IMR-90 (cell line): ENCODE measurements around the gene ELMO1. TPM values are rescaled to one million over a fixed set of nuclear protein-coding genes. Genes with fewer than 3 reads are reported as not detected.

Experiments
- ATAC-seq: fragments of 200-7000 bp; cut with Tn5 transposase; 2 replicates; pipeline ENCODE4 v1.9.1; 2020; ENCODE audit warnings: low read depth, mild to moderate bottlenecking, moderate library complexity
- BruUV-seq: library from RNA; stranded (reverse); fragments of 400-500 nt; replicated peaks from 2 replicates; lab custom pipeline; 2021; lab: Mats Ljungman, UMichigan
- CTCF ChIA-PET: fragments of 300-600 bp; formaldehyde crosslinking; extraction: SDS; loops from one replicate; lab custom pipeline; 2021; ENCODE audit warnings: antibody characterized with exemption; lab: Yijun Ruan, JAX
- POLR2A ChIA-PET: fragments of 300-600 bp; sonication (Branson Sonifier 250); formaldehyde crosslinking; loops from one replicate; lab custom pipeline; 2022; ENCODE audit warnings: antibody characterized with exemption; ENCODE audit not compliant: unreplicated experiment; lab: Charles Lee
- DNase-seq: peaks from one replicate; pipeline ENCODE4 v3.0.0; 2013
- H2AFZ ChIP-seq: replicated peaks from 2 replicates; pipeline ENCODE3; 2013; ENCODE audit warnings: low read length, mild to moderate bottlenecking; ENCODE audit not compliant: poor library complexity
- H2AK5ac ChIP-seq: 2 replicates; pipeline ENCODE4 v1.6.1; 2013; ENCODE audit warnings: low read depth, low read length, inconsistent platforms
- H2AK9ac ChIP-seq: replicated peaks from 2 replicates; pipeline ENCODE3; 2013; ENCODE audit warnings: mild to moderate bottlenecking, low read depth, low read length, moderate library complexity; ENCODE audit not compliant: poor library complexity
- H2BK120ac ChIP-seq: 2 replicates; pipeline ENCODE4 v1.6.1; 2013; ENCODE audit warnings: low read depth, low read length, inconsistent platforms
- H2BK15ac ChIP-seq: 3 replicates; pipeline ENCODE4 v1.6.1; 2013; ENCODE audit warnings: low read depth, low read length, inconsistent platforms
- H2BK20ac ChIP-seq: 2 replicates; pipeline ENCODE4 v1.6.1; 2013; ENCODE audit warnings: low read depth, mild to moderate bottlenecking, inconsistent platforms, low read length, moderate library complexity
- H2BK5ac ChIP-seq: 2 replicates; pipeline ENCODE4 v1.6.1; 2013; ENCODE audit warnings: mild to moderate bottlenecking, low read depth, low read length, inconsistent platforms; ENCODE audit not compliant: poor library complexity, severe bottlenecking
- H3K14ac ChIP-seq: replicated peaks from 2 replicates; pipeline ENCODE4 v1.6.1; 2013; ENCODE audit warnings: low read depth, low read length, inconsistent platforms
- H3K18ac ChIP-seq: 2 replicates; pipeline ENCODE4 v1.6.1; 2013; ENCODE audit warnings: low read depth, low read length, control low read depth
- H3K23ac ChIP-seq: 2 replicates; pipeline ENCODE4 v1.6.1; 2013; ENCODE audit warnings: low read depth, low read length, inconsistent platforms
- H3K27ac ChIP-seq: 2 replicates; pipeline ENCODE4 v1.5.1; 2013; ENCODE audit warnings: mild to moderate bottlenecking, control low read depth, low read length; ENCODE audit not compliant: insufficient read depth
- H3K27me3 ChIP-seq: 2 replicates; pipeline ENCODE4 v1.6.1; 2013; ENCODE audit warnings: low read length; ENCODE audit not compliant: control insufficient read depth, insufficient read depth
- H3K36me3 ChIP-seq: 2 replicates; pipeline ENCODE4 v1.6.1; 2013; ENCODE audit warnings: low read length, mixed read lengths; ENCODE audit not compliant: control insufficient read depth, insufficient read depth
- H3K4ac ChIP-seq: 2 replicates; pipeline ENCODE4 v1.6.1; 2013; ENCODE audit warnings: low read depth, low read length, inconsistent platforms
- H3K4me1 ChIP-seq: 2 replicates; pipeline ENCODE4 v1.6.1; 2013; ENCODE audit warnings: low read length, mixed read lengths; ENCODE audit not compliant: control insufficient read depth, insufficient read depth
- H3K4me2 ChIP-seq: 2 replicates; pipeline ENCODE4 v1.6.1; 2013; ENCODE audit warnings: low read depth, mild to moderate bottlenecking, control low read depth, low read length, moderate library complexity
- H3K4me3 ChIP-seq: 2 replicates; pipeline ENCODE4 v1.5.1; 2013; ENCODE audit warnings: low read depth, mild to moderate bottlenecking, control low read depth, low read length, moderate library complexity; ENCODE audit not compliant: insufficient read depth
- H3K56ac ChIP-seq: 2 replicates; pipeline ENCODE4 v1.6.1; 2013; ENCODE audit warnings: low read length, inconsistent platforms; ENCODE audit not compliant: insufficient read depth; ENCODE audit errors: extremely low read depth
- H3K79me1 ChIP-seq, 2 experiments: 2 replicates each; pipeline ENCODE4 v1.6.1; 2013; ENCODE audit warnings: low read length in 2 of 2, inconsistent platforms in 1 of 2, low read depth in 1 of 2
- H3K9ac ChIP-seq: 2 replicates; pipeline ENCODE4 v1.6.1; 2013; ENCODE audit warnings: low read depth, low read length, control low read depth
- H3K9me1 ChIP-seq: 2 replicates; pipeline ENCODE4 v1.6.1; 2013; ENCODE audit warnings: low read length, inconsistent platforms; ENCODE audit not compliant: insufficient read depth
- H3K9me3 ChIP-seq: 2 replicates; pipeline ENCODE4 v1.6.1; 2013; ENCODE audit warnings: low read length; ENCODE audit not compliant: control insufficient read depth, insufficient read depth
- H4K20me1 ChIP-seq: 2 replicates; pipeline ENCODE4 v1.6.1; 2013; ENCODE audit warnings: low read length, inconsistent platforms; ENCODE audit not compliant: insufficient read depth
- H4K5ac ChIP-seq: 2 replicates; pipeline ENCODE4 v1.6.1; 2013; ENCODE audit warnings: mild to moderate bottlenecking, low read depth, low read length, control low read depth
- H4K8ac ChIP-seq, 2 experiments: 2 replicates each; pipeline ENCODE4 v1.6.1; 2013; ENCODE audit warnings: low read depth in 2 of 2, low read length in 2 of 2, control low read depth in 1 of 2, inconsistent platforms in 1 of 2
- H4K91ac ChIP-seq: 2 replicates; pipeline ENCODE4 v1.6.1; 2013; ENCODE audit warnings: low read depth, low read length, inconsistent platforms; ENCODE audit not compliant: insufficient read depth
- CHD1 ChIP-seq: IDR thresholded peaks from 2 replicates; pipeline ENCODE4 v1.6.1; 2012; ENCODE audit warnings: low read depth, low read length, improper control_type of control experiment
- CTCF ChIP-seq: conservative IDR thresholded peaks from 2 replicates; pipeline ENCODE4 v1.5.1; 2012; ENCODE audit warnings: mild to moderate bottlenecking, low read depth, low read length, improper control_type of control experiment
- MAZ ChIP-seq: IDR thresholded peaks from 2 replicates; pipeline ENCODE4 v1.6.1; 2012; ENCODE audit warnings: low read depth, mild to moderate bottlenecking, low read length, improper control_type of control experiment, moderate library complexity, borderline replicate concordance
- RFX5 ChIP-seq: IDR thresholded peaks from 2 replicates; pipeline ENCODE4 v1.8.0; 2012; ENCODE audit warnings: low read depth, mild to moderate bottlenecking, low read length, moderate library complexity
- WGBS, 2 experiments: methylation state at CpG; one replicate each; pipeline versions ENCODE4 v1.1.5 to v1.1.7; 2013; ENCODE audit warnings: missing lambda C conversion rate in 2 of 2; ENCODE audit not compliant: insufficient read length in 1 of 2; ENCODE audit errors: extremely low coverage in 2 of 2; 5-methylcytosine and 5-hydroxymethylcytosine counted together
- dilution Hi-C: fragments of 300-500 bp; cut with HindIII; formaldehyde crosslinking; loops from one replicate; pipeline ENCODE4 v1.14.3; 2018; ENCODE audit warnings: low sequenced_read_pairs; ENCODE audit not compliant: unreplicated experiment
- in situ Hi-C: fragments of 300-500 bp; cut with MboI; formaldehyde crosslinking; loops from 3 replicates; pipeline ENCODE4 v1.14.3; 2019; ENCODE audit warnings: low sequenced_read_pairs, inconsistent platforms, mixed read lengths
- intact Hi-C: fragments of 100-400 bp; cut with micrococcal nuclease; formaldehyde crosslinking; loops from 2 replicates; pipeline ENCODE4 v1.10.0; 2022
- polyA plus RNA-seq, 3 experiments: library from polyadenylated mRNA; depleted of rRNA; stranded (reverse); fragments of >200 nt; gene quantifications; 2 replicates each; pipeline ENCODE4 v1.2.3, GENCODE V29; 2012; ENCODE audit warnings: low replicate concordance in 1 of 3
- total RNA-seq: library from RNA; depleted of rRNA; stranded (reverse); fragments of >200 nt; gene quantifications from 2 replicates; pipeline ENCODE4 v1.2.3, GENCODE V29; 2012

ELMO1 gene
- total and polyA plus RNA-seq, 2 of the 4 experiments (the other 2 are of a cell fraction): 0.03 TPM; not detected in 1

DNA sequence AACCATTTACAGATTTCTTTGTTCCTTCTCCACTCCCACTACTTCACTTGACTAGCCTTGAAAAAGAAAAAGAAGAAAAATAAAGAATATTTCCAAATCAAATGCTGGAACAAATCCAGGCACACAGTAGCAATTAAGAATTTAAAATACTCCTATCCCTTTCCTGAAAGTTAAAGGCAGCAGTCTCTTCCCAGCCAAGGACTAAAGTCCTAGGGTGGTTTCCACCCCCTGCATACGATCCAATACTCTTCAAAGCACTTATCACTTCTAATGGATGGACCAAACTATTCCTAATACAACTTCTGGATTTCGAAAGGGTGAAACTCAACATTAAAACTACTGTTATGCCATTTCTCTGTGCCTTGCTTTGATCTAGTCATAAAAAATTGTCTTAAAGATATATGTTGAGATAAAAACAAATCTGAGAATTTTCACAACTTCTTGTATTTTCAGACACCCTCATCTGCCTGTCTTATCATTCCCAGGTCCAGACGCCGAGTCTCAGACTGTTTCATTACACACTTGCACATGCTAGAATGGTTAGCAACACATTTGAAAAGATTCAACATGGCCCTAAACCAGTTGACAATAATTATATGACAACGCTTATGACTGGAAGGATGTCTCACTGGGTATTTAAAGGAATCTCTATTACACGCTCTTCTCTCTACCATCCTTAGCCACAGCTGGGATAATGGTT, 13.4 kb downstream of the ELMO1 start:
- no peak for DNase-seq
- in situ Hi-C loops: no loop called here
- ATAC-seq: no peak
- no TSS peak for BruUV-seq
- intact Hi-C loops: no loop called here
- H3K4ac ChIP-seq: no peak overlapping the region
- no peaks in the 10 kb centered on the region for H3K9me1 ChIP-seq
- no peak overlapping the region for H3K56ac ChIP-seq
- no peak overlapping the region for H3K18ac ChIP-seq
- H4K91ac ChIP-seq: no peak overlapping the region
- H3K27me3 ChIP-seq: no peaks in the 10 kb centered on the region
- no peak overlapping the region for H4K8ac ChIP-seq
- H3K27ac ChIP-seq: no peak overlapping the region
- no CpG with 5 or more reads among the region's 6 CpGs for WGBS, 2 experiments
- no peak overlapping the region for H2BK120ac ChIP-seq
- H3K36me3 ChIP-seq: no peaks in the 10 kb centered on the region
- no peak overlapping the region for H3K9ac ChIP-seq
- H3K14ac ChIP-seq: no peak overlapping the region
- no peak for TF ChIP-seq CHD1
- no peak for TF ChIP-seq MAZ
- no peak for TF ChIP-seq CTCF
- no peak for TF ChIP-seq RFX5
- no peak overlapping the region for H2AK9ac ChIP-seq
- H3K4me3 ChIP-seq: no peak overlapping the region
- peaks cover 7% of the 10 kb centered on the region; the same call in 1 of the 2 replicates for H3K9me3 ChIP-seq
- ChIA-PET CTCF (no interaction called here), POLR2A (no interaction called here)
- H3K79me1 ChIP-seq: no peaks in the 10 kb centered on the region
- H3K4me2 ChIP-seq: no peak overlapping the region
- H2BK20ac ChIP-seq: no peak overlapping the region
- dilution Hi-C loops: no loop called here
- H3K23ac ChIP-seq: no peak overlapping the region
- no peaks in the 10 kb centered on the region for H4K20me1 ChIP-seq
- H3K4me1 ChIP-seq: no peaks in the 10 kb centered on the region
- no peak overlapping the region for H4K5ac ChIP-seq
- no peak overlapping the region for H2BK15ac ChIP-seq
- H2AK5ac ChIP-seq: no peak overlapping the region
- no peak overlapping the region for H2BK5ac ChIP-seq
- no peak overlapping the region for H2AFZ ChIP-seq
